ENCODE data around the gene GSTA5. TPM values are rescaled to one million over a fixed set of nuclear protein-coding genes. Genes with fewer than 3 reads are reported as not detected.
A peak's percentile ranks its signal among the peaks of the same experiment; 100 is the strongest.
"Not testable (repeated sequence)": the region's sequence is repeated elsewhere in the genome, so short reads cannot be mapped to it uniquely, and the experiment has no call there.

GSTA5 gene
- total and polyA plus RNA-seq, 5 experiments from 2014 or later = not detected

- POLR2A ChIA-PET, H3K4me3 Mint-ChIP-seq, H3K27ac Mint-ChIP-seq, DNase-seq, ATAC-seq, H3K4me1 Mint-ChIP-seq, H3K36me3 Mint-ChIP-seq: not testable (repeated sequence)
- Mint-ChIP-seq H3K27me3 (peaks cover 2 to 12% (median 7%) of the 10 kb centered on the region in 5 donors), H3K9me3 (peaks cover 0 to 12% (median 6%) of the 10 kb centered on the region in 9 donors)
Measured at GRCh38 chr6:52827073-52827783, 13.4 kb downstream of the GSTA5 start.

GRCh38 chr6:52826513-52826912 lies 14.1 kb downstream of the GSTA5 start:
- Mint-ChIP-seq H3K4me3 (no peak overlapping the region), H3K27ac (no peak overlapping the region), H3K4me1 (no peaks in the 10 kb centered on the region), H3K9me3 (peaks cover 0 to 14% (median 7%) of the 10 kb centered on the region in 9 donors), H3K27me3 (peaks cover 2 to 12% (median 7%) of the 10 kb centered on the region in 5 donors), H3K36me3 (peaks cover 0 to 12% (median 9%) of the 10 kb centered on the region in 3 donors)
- POLR2A ChIA-PET = no interaction called here
- ATAC-seq = no peak
- no peak for DNase-seq

- peaks cover 0 to 14% (median 7%) of the 10 kb centered on the region in 9 donors for H3K9me3 Mint-ChIP-seq
Measured at GRCh38 chr6:52825900-52826459, 14.6 kb downstream of the GSTA5 start.

GRCh38 chr6:52825270-52825793 lies 15.3 kb downstream of the GSTA5 start:
- DNase-seq = not testable (repeated sequence)

More at GRCh38 chr6:52825900-52826459, 14.6 kb downstream of the GSTA5 start:
- H3K36me3 Mint-ChIP-seq = peaks cover 0 to 12% (median 9%) of the 10 kb centered on the region in 3 donors
- ATAC-seq, POLR2A ChIA-PET, H3K27ac Mint-ChIP-seq, DNase-seq, H3K4me1 Mint-ChIP-seq: not testable (repeated sequence)
- peaks cover 2 to 12% (median 7%) of the 10 kb centered on the region in 5 donors for H3K27me3 Mint-ChIP-seq
- peak overlapping the region in 1 of 10 donors; percentile 51 for H3K4me3 Mint-ChIP-seq

GRCh38 chr6:52821842-52822241 lies 18.8 kb downstream of the GSTA5 start:
- H3K4me3 Mint-ChIP-seq = no peak overlapping the region
- POLR2A ChIA-PET = no interaction called here
- H3K27ac Mint-ChIP-seq = no peak overlapping the region
- ATAC-seq (no peak), DNase-seq (no peak)
- H3K27me3 Mint-ChIP-seq = peaks cover 1 to 9% (median 7%) of the 10 kb centered on the region in 5 donors
- peaks cover 0 to 12% (median 9%) of the 10 kb centered on the region in 3 donors for H3K36me3 Mint-ChIP-seq
- H3K4me1 Mint-ChIP-seq = no peaks in the 10 kb centered on the region
- peaks cover 0 to 17% (median 7%) of the 10 kb centered on the region in 9 donors for H3K9me3 Mint-ChIP-seq

More at GRCh38 chr6:52825270-52825793, 15.3 kb downstream of the GSTA5 start:
- H3K27ac Mint-ChIP-seq, POLR2A ChIA-PET, ATAC-seq, H3K27me3 Mint-ChIP-seq, H3K4me1 Mint-ChIP-seq: not testable (repeated sequence)
- peaks cover 0 to 17% (median 7%) of the 10 kb centered on the region in 9 donors for H3K9me3 Mint-ChIP-seq
- H3K4me3 Mint-ChIP-seq = peak overlapping the region in 1 of 10 donors; percentile 51
- peaks cover 0 to 12% (median 9%) of the 10 kb centered on the region in 3 donors for H3K36me3 Mint-ChIP-seq

- peaks cover 0 to 5% (median 2%) of the 10 kb centered on the region in 5 donors for H3K27me3 Mint-ChIP-seq
Measured at GRCh38 chr6:52820198-52820597, 20.4 kb downstream of the GSTA5 start.

GRCh38 chr6:52815167-52816092 lies 25.2 kb downstream of the GSTA5 start:
- no peaks in the 10 kb centered on the region for H3K36me3 Mint-ChIP-seq
- peaks cover 0 to under 1% (median 0%) of the 10 kb centered on the region in 9 donors for H3K9me3 Mint-ChIP-seq
- peak in 7 of 10 donors; percentile 21 to 40 (median 34) for DNase-seq
- no peak overlapping the region for H3K4me3 Mint-ChIP-seq
- POLR2A ChIA-PET = no interaction called here
- no peak overlapping the region for H3K27ac Mint-ChIP-seq
- H3K4me1 Mint-ChIP-seq = no peaks in the 10 kb centered on the region
- peak; percentile 52 to 57 for ATAC-seq
- H3K27me3 Mint-ChIP-seq = peaks cover 0 to 21% (median 10%) of the 10 kb centered on the region in 5 donors

More at GRCh38 chr6:52820198-52820597, 20.4 kb downstream of the GSTA5 start:
- POLR2A ChIA-PET = no interaction called here
- Mint-ChIP-seq H3K4me3 (no peak overlapping the region), H3K4me1 (no peaks in the 10 kb centered on the region), H3K36me3 (peaks cover 0 to 12% (median 9%) of the 10 kb centered on the region in 3 donors), H3K9me3 (peaks cover 0 to 17% (median 7%) of the 10 kb centered on the region in 9 donors), H3K27ac (no peak overlapping the region)
- DNase-seq (no peak), ATAC-seq (no peak)

- H3K4me3 Mint-ChIP-seq, H3K27ac Mint-ChIP-seq, H3K4me1 Mint-ChIP-seq, H3K36me3 Mint-ChIP-seq, POLR2A ChIA-PET, H3K9me3 Mint-ChIP-seq, DNase-seq, ATAC-seq: not testable (repeated sequence)
- H3K27me3 Mint-ChIP-seq = peaks cover 0 to 21% (median 10%) of the 10 kb centered on the region in 5 donors
Measured at GRCh38 chr6:52814545-52814944, 26.1 kb downstream of the GSTA5 start.

GRCh38 chr6:52809777-52810176 lies 30.8 kb downstream of the GSTA5 start:
- not testable (repeated sequence) for H3K4me1 Mint-ChIP-seq
- H3K27me3 Mint-ChIP-seq = peaks cover 5 to 40% (median 21%) of the 10 kb centered on the region in 5 donors

GRCh38 chr6:52808660-52809059 lies 32.0 kb downstream of the GSTA5 start:
- DNase-seq (no peak), ATAC-seq (no peak)
- no peaks in the 10 kb centered on the region for H3K36me3 Mint-ChIP-seq
- H3K9me3 Mint-ChIP-seq = no peaks in the 10 kb centered on the region
- H3K27ac Mint-ChIP-seq = no peak overlapping the region
- no peaks in the 10 kb centered on the region for H3K4me1 Mint-ChIP-seq
- no peak overlapping the region for H3K4me3 Mint-ChIP-seq
- H3K27me3 Mint-ChIP-seq = peaks cover 8 to 51% (median 22%) of the 10 kb centered on the region in 5 donors
- POLR2A ChIA-PET = no interaction called here

More at GRCh38 chr6:52809777-52810176, 30.8 kb downstream of the GSTA5 start:
- POLR2A ChIA-PET, H3K27ac Mint-ChIP-seq, H3K9me3 Mint-ChIP-seq, ATAC-seq, H3K36me3 Mint-ChIP-seq, H3K4me3 Mint-ChIP-seq, DNase-seq: not testable (repeated sequence)

GRCh38 chr6:52803668-52804255 lies 36.9 kb downstream of the GSTA5 start, which contains the start of gene GSTA1:
GSTA1 (minus strand) TSS chr6:52803816; CDS start chr6:52799267, 4,549 bp downstream.
- H3K9me3 Mint-ChIP-seq, H3K36me3 Mint-ChIP-seq, DNase-seq, H3K4me1 Mint-ChIP-seq, H3K27ac Mint-ChIP-seq, H3K4me3 Mint-ChIP-seq, ATAC-seq, POLR2A ChIA-PET: not testable (repeated sequence)
- peaks cover 16 to 69% (median 21%) of the 10 kb centered on the region in 5 donors for H3K27me3 Mint-ChIP-seq

GRCh38 chr6:52802806-52803205 lies 37.8 kb downstream of the GSTA5 start:
- Mint-ChIP-seq H3K36me3 (no peaks in the 10 kb centered on the region), H3K4me1 (no peaks in the 10 kb centered on the region), H3K9me3 (no peaks in the 10 kb centered on the region), H3K27me3 (peaks cover 15 to 69% (median 21%) of the 10 kb centered on the region in 5 donors), H3K27ac (no peak overlapping the region), H3K4me3 (no peak overlapping the region)
- DNase-seq = no peak
- POLR2A ChIA-PET = no interaction called here
- ATAC-seq = no peak
